ENCODE results near the gene ZNF580.

The ZNF580 gene

GRCh38 chr19:55592391-55593090, 48.3 kb upstream of the ZNF580 start:
- Histone ChIP-seq H3K9me3 (ENCODE audit: control insufficient read depth, insufficient read depth, low read depth, low read length) (no peaks in the 10 kb centered on the region), H3K4me1 (ENCODE audit: control insufficient read depth, insufficient read depth, low read length) (no peaks in the 10 kb centered on the region; the same call in 1 of the 2 replicates), H3K27ac (ENCODE audit: extremely low read depth, low read depth, low read length) (no peak overlapping the region), H3K4me3 (ENCODE audit: low read depth, low read length) (no peak overlapping the region), H3K36me3 (ENCODE audit: control insufficient read depth in 2 of 2, insufficient read depth in 1 of 2, low read length in 2 of 2) (peaks cover 14 to 36% of the 10 kb centered on the region in 2 experiments)
- no peak for TF ChIP-seq HOXD13 (CRISPR knock-in tag; IDR thresholded peaks at IDR 0.05; ENCODE audit: borderline replicate concordance)
- TF ChIP-seq, protein P1, sequence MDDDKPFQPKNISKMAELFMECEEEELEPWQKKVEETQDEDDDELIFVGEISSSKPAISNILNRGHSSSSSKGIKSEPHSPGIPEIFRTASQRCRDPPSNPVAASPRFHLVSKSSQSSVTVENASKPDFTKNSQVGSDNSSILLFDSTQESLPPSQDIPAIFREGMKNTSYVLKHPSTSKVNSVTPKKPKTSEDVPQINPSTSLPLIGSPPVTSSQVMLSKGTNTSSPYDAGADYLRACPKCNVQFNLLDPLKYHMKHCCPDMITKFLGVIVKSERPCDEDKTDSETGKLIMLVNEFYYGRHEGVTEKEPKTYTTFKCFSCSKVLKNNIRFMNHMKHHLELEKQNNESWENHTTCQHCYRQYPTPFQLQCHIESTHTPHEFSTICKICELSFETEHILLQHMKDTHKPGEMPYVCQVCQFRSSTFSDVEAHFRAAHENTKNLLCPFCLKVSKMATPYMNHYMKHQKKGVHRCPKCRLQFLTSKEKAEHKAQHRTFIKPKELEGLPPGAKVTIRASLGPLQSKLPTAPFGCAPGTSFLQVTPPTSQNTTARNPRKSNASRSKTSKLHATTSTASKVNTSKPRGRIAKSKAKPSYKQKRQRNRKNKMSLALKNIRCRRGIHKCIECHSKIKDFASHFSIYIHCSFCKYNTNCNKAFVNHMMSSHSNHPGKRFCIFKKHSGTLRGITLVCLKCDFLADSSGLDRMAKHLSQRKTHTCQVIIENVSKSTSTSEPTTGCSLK (tag by site-specific recombination; IDR thresholded peaks at IDR 0.05) = no peak
- TF ChIP-seq, protein P2, sequence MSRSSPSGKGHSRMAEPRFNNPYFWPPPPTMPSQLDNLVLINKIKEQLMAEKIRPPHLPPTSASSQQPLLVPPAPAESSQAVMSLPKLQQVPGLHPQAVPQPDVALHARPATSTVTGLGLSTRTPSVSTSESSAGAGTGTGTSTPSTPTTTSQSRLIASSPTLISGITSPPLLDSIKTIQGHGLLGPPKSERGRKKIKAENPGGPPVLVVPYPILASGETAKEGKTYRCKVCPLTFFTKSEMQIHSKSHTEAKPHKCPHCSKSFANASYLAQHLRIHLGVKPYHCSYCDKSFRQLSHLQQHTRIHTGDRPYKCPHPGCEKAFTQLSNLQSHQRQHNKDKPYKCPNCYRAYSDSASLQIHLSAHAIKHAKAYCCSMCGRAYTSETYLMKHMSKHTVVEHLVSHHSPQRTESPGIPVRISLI (tag by site-specific recombination; IDR thresholded peaks at IDR 0.05) = no peak
- TF ChIP-seq SETDB1 (IDR thresholded peaks at IDR 0.05; ENCODE audit: insufficient read length, low read length) = no peak
- TF ChIP-seq, protein P3, sequence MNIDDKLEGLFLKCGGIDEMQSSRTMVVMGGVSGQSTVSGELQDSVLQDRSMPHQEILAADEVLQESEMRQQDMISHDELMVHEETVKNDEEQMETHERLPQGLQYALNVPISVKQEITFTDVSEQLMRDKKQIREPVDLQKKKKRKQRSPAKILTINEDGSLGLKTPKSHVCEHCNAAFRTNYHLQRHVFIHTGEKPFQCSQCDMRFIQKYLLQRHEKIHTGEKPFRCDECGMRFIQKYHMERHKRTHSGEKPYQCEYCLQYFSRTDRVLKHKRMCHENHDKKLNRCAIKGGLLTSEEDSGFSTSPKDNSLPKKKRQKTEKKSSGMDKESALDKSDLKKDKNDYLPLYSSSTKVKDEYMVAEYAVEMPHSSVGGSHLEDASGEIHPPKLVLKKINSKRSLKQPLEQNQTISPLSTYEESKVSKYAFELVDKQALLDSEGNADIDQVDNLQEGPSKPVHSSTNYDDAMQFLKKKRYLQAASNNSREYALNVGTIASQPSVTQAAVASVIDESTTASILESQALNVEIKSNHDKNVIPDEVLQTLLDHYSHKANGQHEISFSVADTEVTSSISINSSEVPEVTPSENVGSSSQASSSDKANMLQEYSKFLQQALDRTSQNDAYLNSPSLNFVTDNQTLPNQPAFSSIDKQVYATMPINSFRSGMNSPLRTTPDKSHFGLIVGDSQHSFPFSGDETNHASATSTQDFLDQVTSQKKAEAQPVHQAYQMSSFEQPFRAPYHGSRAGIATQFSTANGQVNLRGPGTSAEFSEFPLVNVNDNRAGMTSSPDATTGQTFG (tag by site-specific recombination; IDR thresholded peaks at IDR 0.05; ENCODE audit: borderline replicate concordance) = no peak
- TF ChIP-seq, protein P4, sequence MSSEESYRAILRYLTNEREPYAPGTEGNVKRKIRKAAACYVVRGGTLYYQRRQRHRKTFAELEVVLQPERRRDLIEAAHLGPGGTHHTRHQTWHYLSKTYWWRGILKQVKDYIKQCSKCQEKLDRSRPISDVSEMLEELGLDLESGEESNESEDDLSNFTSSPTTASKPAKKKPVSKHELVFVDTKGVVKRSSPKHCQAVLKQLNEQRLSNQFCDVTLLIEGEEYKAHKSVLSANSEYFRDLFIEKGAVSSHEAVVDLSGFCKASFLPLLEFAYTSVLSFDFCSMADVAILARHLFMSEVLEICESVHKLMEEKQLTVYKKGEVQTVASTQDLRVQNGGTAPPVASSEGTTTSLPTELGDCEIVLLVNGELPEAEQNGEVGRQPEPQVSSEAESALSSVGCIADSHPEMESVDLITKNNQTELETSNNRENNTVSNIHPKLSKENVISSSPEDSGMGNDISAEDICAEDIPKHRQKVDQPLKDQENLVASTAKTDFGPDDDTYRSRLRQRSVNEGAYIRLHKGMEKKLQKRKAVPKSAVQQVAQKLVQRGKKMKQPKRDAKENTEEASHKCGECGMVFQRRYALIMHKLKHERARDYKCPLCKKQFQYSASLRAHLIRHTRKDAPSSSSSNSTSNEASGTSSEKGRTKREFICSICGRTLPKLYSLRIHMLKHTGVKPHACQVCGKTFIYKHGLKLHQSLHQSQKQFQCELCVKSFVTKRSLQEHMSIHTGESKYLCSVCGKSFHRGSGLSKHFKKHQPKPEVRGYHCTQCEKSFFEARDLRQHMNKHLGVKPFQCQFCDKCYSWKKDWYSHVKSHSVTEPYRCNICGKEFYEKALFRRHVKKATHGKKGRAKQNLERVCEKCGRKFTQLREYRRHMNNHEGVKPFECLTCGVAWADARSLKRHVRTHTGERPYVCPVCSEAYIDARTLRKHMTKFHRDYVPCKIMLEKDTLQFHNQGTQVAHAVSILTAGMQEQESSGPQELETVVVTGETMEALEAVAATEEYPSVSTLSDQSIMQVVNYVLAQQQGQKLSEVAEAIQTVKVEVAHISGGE (tag by site-specific recombination; conservative IDR thresholded peaks at IDR 0.05; ENCODE audit: low read depth) = no peak
- TF ChIP-seq GLI4 (tag by site-specific recombination; IDR thresholded peaks at IDR 0.05) = no peak
- TF ChIP-seq ZNF10 (tag by site-specific recombination; IDR thresholded peaks at IDR 0.05) = no peak
- ChIA-PET POLR2A (interaction anchor here (0.6 kb wide), 1 partner anchor 116 kb away, joined by 4 read pairs; no protein-coding TSS in a partner anchor), CTCF (no interaction called here)

DNA sequence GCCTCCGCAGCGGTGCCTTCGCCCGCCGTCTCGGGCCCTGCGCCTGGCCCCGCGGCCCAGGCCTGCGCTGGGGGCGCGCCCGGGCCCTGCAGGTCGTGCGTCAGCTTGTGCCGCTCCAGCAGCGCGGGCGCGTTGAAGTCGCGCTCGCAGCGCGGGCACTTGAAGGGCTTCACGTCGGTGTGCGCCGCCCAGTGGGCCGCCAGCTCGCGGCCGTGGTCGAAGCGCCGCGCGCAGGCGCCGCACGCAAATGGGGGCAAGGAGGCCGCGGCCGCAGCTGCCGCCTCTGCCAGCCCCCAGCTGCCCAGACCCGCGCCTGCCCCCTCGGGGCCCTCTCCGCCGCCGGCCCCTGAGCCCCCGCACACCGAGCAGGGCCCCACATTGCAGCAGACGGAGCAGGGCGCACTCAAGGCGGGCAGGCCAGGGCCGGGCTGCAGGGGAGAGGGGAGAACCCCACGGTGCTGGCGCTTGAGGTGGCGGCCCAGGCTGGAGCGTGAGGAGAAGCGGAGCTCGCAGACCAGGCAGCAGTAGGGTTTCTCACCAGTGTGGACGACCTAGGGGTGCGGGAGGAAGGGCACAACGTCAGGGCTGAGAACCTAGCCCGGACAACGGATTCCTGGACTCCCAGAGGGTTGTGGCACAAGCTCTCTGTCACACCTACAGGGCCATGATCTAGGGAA, 47.6 kb upstream of the ZNF580 start:
- CTCF ChIA-PET = interaction anchor here (0.5 to 0.7 kb wide), 2 partner anchors 13 to 80 kb away, joined by 3 read pairs; partner anchors contain the start of gene ZNF579
- H3K27ac ChIP-seq (ENCODE audit: extremely low read depth, low read depth, low read length) = no peak overlapping the region
- no peak overlapping the region for H3K4me3 ChIP-seq (ENCODE audit: low read depth, low read length)
- POLR2A ChIA-PET = no interaction called here
- no peaks in the 10 kb centered on the region for H3K9me3 ChIP-seq (ENCODE audit: control insufficient read depth, insufficient read depth, low read depth, low read length)
- TF ChIP-seq ZNF174 (tag by site-specific recombination; IDR thresholded peaks at IDR 0.05) (no peak), ATF2 (tag by site-specific recombination; IDR thresholded peaks at IDR 0.05; ENCODE audit: low read depth) (no peak), ZBTB20 (tag by site-specific recombination; IDR thresholded peaks at IDR 0.05) (no peak)
- peaks cover 14 to 36% of the 10 kb centered on the region in 2 experiments for H3K36me3 ChIP-seq (ENCODE audit: control insufficient read depth in 2 of 2, insufficient read depth in 1 of 2, low read length in 2 of 2)
- H3K4me1 ChIP-seq (ENCODE audit: control insufficient read depth, insufficient read depth, low read length) = no peaks in the 10 kb centered on the region; the same call in 1 of the 2 replicates

Measured in HEK293 (cell line).